Loucy (cell line): Measurements from ENCODE around the gene MAP2K1.

ENCODE experiments used
- H2AFZ ChIP-seq: fragments of 200-600 bp; sonication (generic); 2 replicates; pipeline ENCODE4 v1.6.0; 2016; ENCODE audit warnings: antibody characterized with exemption, mild to moderate bottlenecking, low read length, moderate library complexity
- H3F3A ChIP-seq: fragments of 200-600 bp; 2 replicates; pipeline ENCODE4 v1.6.0; 2016; ENCODE audit warnings: antibody characterized with exemption, low read depth, mild to moderate bottlenecking
- H3K27me3 ChIP-seq: fragments of 200-600 bp; sonication (generic); 2 replicates; pipeline ENCODE4 v1.6.1; 2014; ENCODE audit warnings: low read length, mild to moderate bottlenecking; ENCODE audit not compliant: insufficient read depth, poor library complexity, severe bottlenecking
- H3K36me3 ChIP-seq: fragments of 200-600 bp; sonication (generic); 2 replicates; pipeline ENCODE4 v1.6.1; 2016; ENCODE audit warnings: low read length; ENCODE audit not compliant: insufficient read depth
- H3K4me1 ChIP-seq: fragments of 200-600 bp; sonication (generic); 2 replicates; pipeline ENCODE4 v1.5.1; 2014; ENCODE audit warnings: low read length, mild to moderate bottlenecking; ENCODE audit not compliant: insufficient read depth, poor library complexity, severe bottlenecking
- H3K4me2 ChIP-seq: fragments of 200-600 bp; sonication (generic); 2 replicates; pipeline ENCODE4 v1.6.0; 2014; ENCODE audit warnings: antibody characterized with exemption, low read length, low read depth, mild to moderate bottlenecking; ENCODE audit not compliant: poor library complexity, severe bottlenecking
- H3K4me3 ChIP-seq: fragments of 200-600 bp; sonication (generic); 2 replicates; pipeline ENCODE4 v1.5.1; 2014; ENCODE audit warnings: low read length, mild to moderate bottlenecking, mixed read lengths; ENCODE audit not compliant: poor library complexity, severe bottlenecking
- H3K79me2 ChIP-seq: fragments of 200-600 bp; sonication (generic); 2 replicates; pipeline ENCODE4 v1.6.1; 2014; ENCODE audit warnings: low read length; ENCODE audit not compliant: insufficient read depth
- H3K9ac ChIP-seq: fragments of 200-600 bp; sonication (generic); 2 replicates; pipeline ENCODE4 v1.6.0; 2014; ENCODE audit warnings: mild to moderate bottlenecking, low read depth, low read length, moderate library complexity; ENCODE audit not compliant: poor library complexity, severe bottlenecking
- H3K9me2 ChIP-seq: fragments of 200-600 bp; sonication (generic); replicated peaks from 2 replicates; pipeline ENCODE4 v1.6.1; 2016; ENCODE audit warnings: low read depth, low read length, mixed read lengths
- H3K9me3 ChIP-seq: fragments of 200-600 bp; sonication (generic); 2 replicates; pipeline ENCODE4 v1.6.1; 2014; ENCODE audit warnings: mild to moderate bottlenecking, antibody characterized with exemption, low read length, low read depth; ENCODE audit not compliant: insufficient read depth
- H4K20me1 ChIP-seq: fragments of 200-600 bp; sonication (generic); 2 replicates; pipeline ENCODE4 v1.6.0; 2014; ENCODE audit warnings: antibody characterized with exemption, low read length, mild to moderate bottlenecking; ENCODE audit not compliant: insufficient read depth, poor library complexity, severe bottlenecking
- CTCF ChIP-seq: fragments of 200-600 bp; sonication (generic); conservative IDR thresholded peaks from 2 replicates; pipeline ENCODE4 v1.5.1; 2014; ENCODE audit warnings: mild to moderate bottlenecking, antibody characterized with exemption, low read length
- EZH2phosphoT487 ChIP-seq: fragments of 200-600 bp; IDR thresholded peaks from 2 replicates; pipeline ENCODE4 v1.6.1; 2018; ENCODE audit warnings: antibody characterized with exemption, mild to moderate bottlenecking, moderate library complexity, borderline replicate concordance

MAP2K1 gene

GRCh38 chr15:66422347-66422746, 35.6 kb downstream of the MAP2K1 start:
- H3F3A ChIP-seq, result no peaks in the 10 kb centered on the region
- H3K4me3 ChIP-seq, result no peak overlapping the region
- peaks cover 6% of the 10 kb centered on the region for H3K4me1 ChIP-seq
- H3K79me2 ChIP-seq, result peaks cover 91% of the 10 kb centered on the region
- H3K9me3 ChIP-seq, result no peaks in the 10 kb centered on the region
- no peaks in the 10 kb centered on the region for H3K27me3 ChIP-seq
- no peaks in the 10 kb centered on the region; the same call in 1 of the 2 replicates for H3K36me3 ChIP-seq
- no peak overlapping the region for H3K4me2 ChIP-seq
- no peaks in the 10 kb centered on the region for H3K9me2 ChIP-seq
- no peak overlapping the region for H3K9ac ChIP-seq
- TF ChIP-seq EZH2phosphoT487 (no peak), CTCF (no peak)
- H4K20me1 ChIP-seq, result peaks cover 6% of the 10 kb centered on the region
- H2AFZ ChIP-seq, result no peak overlapping the region

GRCh38 chr15:66423149-66423548, 36.4 kb downstream of the MAP2K1 start:
- Histone ChIP-seq H3K9me3 (no peaks in the 10 kb centered on the region), H2AFZ (no peak overlapping the region), H3K4me3 (no peak overlapping the region), H3K9me2 (no peaks in the 10 kb centered on the region), H3K9ac (no peak overlapping the region), H3K27me3 (no peaks in the 10 kb centered on the region), H4K20me1 (peaks cover 6% of the 10 kb centered on the region), H3K79me2 (peaks cover 90% of the 10 kb centered on the region), H3K4me1 (peaks cover 6% of the 10 kb centered on the region), H3F3A (no peaks in the 10 kb centered on the region), H3K36me3 (no peaks in the 10 kb centered on the region; the same call in 1 of the 2 replicates), H3K4me2 (no peak overlapping the region)
- TF ChIP-seq CTCF, result no peak

- Histone ChIP-seq H2AFZ (no peak overlapping the region), H3K4me1 (peaks cover 6% of the 10 kb centered on the region), H3K79me2 (peaks cover 88% of the 10 kb centered on the region), H3F3A (no peaks in the 10 kb centered on the region), H3K9me3 (no peaks in the 10 kb centered on the region), H3K27me3 (no peaks in the 10 kb centered on the region), H3K9ac (no peak overlapping the region), H3K4me3 (no peak overlapping the region), H3K36me3 (no peaks in the 10 kb centered on the region; the same call in 1 of the 2 replicates), H3K4me2 (no peak overlapping the region), H3K9me2 (no peaks in the 10 kb centered on the region), H4K20me1 (peaks cover 6% of the 10 kb centered on the region)
- TF ChIP-seq EZH2phosphoT487, result no peak
These were observed 38.4 kb downstream of the MAP2K1 start for GRCh38 chr15:66424963-66425612.

GRCh38 chr15:66425837-66426236, 39.1 kb downstream of the MAP2K1 start:
- Histone ChIP-seq H3F3A (no peaks in the 10 kb centered on the region), H3K4me3 (no peak overlapping the region), H2AFZ (no peak overlapping the region), H3K36me3 (no peaks in the 10 kb centered on the region; the same call in 1 of the 2 replicates), H4K20me1 (peaks cover 10% of the 10 kb centered on the region), H3K79me2 (peaks cover 92% of the 10 kb centered on the region), H3K4me2 (no peak overlapping the region), H3K9me3 (no peaks in the 10 kb centered on the region), H3K4me1 (peaks cover 6% of the 10 kb centered on the region), H3K9ac (no peak overlapping the region), H3K27me3 (no peaks in the 10 kb centered on the region), H3K9me2 (no peaks in the 10 kb centered on the region)
- TF ChIP-seq EZH2phosphoT487 (no peak), CTCF (no peak)
